Uterus (tissue), 4 donors: ENCODE measurements around the gene INTS11. TPM values are rescaled to one million over a fixed set of nuclear protein-coding genes. Genes with fewer than 3 reads are reported as not detected.

ENCODE experiments used
- DNase-seq, 2 donors: peaks; one replicate each; pipeline ENCODE4 v3.0.0-alpha.2; 2019 to 2020
- H3K27ac ChIP-seq, 2 donors: fragments of 200-600 bp; sonication (generic); 1 replicate in 1 of 2; 2 replicates in 1 of 2; pipeline ENCODE4 v1.5.1; 2016 to 2018
- H3K27me3 ChIP-seq, 2 donors: fragments of 200-600 bp; sonication (generic); one replicate each; pipeline ENCODE4 v1.5.1; 2018 to 2019; ENCODE audit warnings: control low read depth in 1 of 2
- H3K36me3 ChIP-seq, 2 donors: fragments of 200-600 bp; sonication (generic); one replicate each; pipeline ENCODE4 v1.5.1; 2019; ENCODE audit warnings: control low read depth in 1 of 2
- H3K4me1 ChIP-seq, 2 donors: fragments of 200-600 bp; sonication (generic); one replicate each; pipeline ENCODE4 v1.5.1; 2018 to 2019; ENCODE audit warnings: control low read depth in 1 of 2
- H3K4me3 ChIP-seq, 2 donors: fragments of 200-600 bp; sonication (generic); 1 replicate in 1 of 2; 2 replicates in 1 of 2; pipeline ENCODE4 v1.5.1; 2018 to 2019; ENCODE audit warnings: mild to moderate bottlenecking in 1 of 2
- H3K9me3 ChIP-seq, 2 donors: fragments of 200-600 bp; sonication (generic); one replicate each; pipeline ENCODE4 v1.5.1; 2019; ENCODE audit warnings: control low read depth in 1 of 2
- POLR2A ChIP-seq, 2 donors: fragments of 450-650 bp; IDR thresholded peaks; one replicate each; pipeline ENCODE4 v1.6.1; 2016; ENCODE audit warnings: antibody characterized with exemption in 2 of 2, mild to moderate bottlenecking in 1 of 2, moderate library complexity in 1 of 2
- intact Hi-C: fragments of 100-400 bp; cut with DNase I; formaldehyde crosslinking; loops from one replicate; pipeline ENCODE4 v1.15.1; 2023; ENCODE audit warnings: low total_unique reads
- total RNA-seq, 4 donors: library from RNA; depleted of rRNA in 3 of 4; stranded (reverse); fragments of >200 nt in 3 of 4; gene quantifications; one replicate each; pipeline versions ENCODE4 v1.1.0 to v1.2.4, GENCODE V29; 2014 to 2023
- TF ChIP-seq, protein P1 (sequence below), 4 experiments: fragments of 200-600 bp in 2 of 4; fragments of 450-650 bp in 2 of 4; sonication (generic) in 2 of 4; IDR thresholded peaks; one replicate each; pipeline ENCODE4 v1.5.1; 2016 to 2019; ENCODE audit warnings: antibody characterized with exemption in 4 of 4, mild to moderate bottlenecking in 2 of 4, moderate library complexity in 1 of 4
- donor health status: DM: yes; HTN: yes; CAD: no.

The INTS11 gene
- total RNA-seq, 4 donors from 2014 or later, result 45.6 to 277 (median 130) TPM

DNA sequence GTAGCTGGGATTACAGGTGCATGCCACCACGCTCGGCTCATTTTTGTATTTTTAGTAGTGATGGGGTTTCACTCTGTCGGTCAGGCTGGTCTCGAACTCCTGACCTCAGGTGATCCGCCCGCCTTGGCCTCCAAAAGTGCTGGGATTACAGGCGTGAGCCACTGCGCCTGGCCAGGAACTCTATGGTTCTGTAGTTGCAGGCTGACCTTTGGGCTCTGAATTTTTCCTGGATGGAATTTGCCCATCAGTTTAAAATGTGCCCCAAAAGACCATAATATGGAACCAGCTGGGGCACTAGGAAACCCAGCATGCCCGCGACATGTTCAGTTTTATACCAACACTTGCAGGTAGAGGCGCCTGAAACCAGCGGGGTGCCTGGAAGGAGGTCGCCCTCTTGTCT lies 45.8 kb downstream of the INTS11 start:
- Histone ChIP-seq H3K4me3 (no peak overlapping the region), H3K9me3 (no peaks in the 10 kb centered on the region), H3K36me3 (no peaks in the 10 kb centered on the region), H3K27ac (no peak overlapping the region), H3K4me1 (peaks cover 0 to 5% of the 10 kb centered on the region in 2 donors), H3K27me3 (no peaks in the 10 kb centered on the region)
- TF ChIP-seq, protein P1, sequence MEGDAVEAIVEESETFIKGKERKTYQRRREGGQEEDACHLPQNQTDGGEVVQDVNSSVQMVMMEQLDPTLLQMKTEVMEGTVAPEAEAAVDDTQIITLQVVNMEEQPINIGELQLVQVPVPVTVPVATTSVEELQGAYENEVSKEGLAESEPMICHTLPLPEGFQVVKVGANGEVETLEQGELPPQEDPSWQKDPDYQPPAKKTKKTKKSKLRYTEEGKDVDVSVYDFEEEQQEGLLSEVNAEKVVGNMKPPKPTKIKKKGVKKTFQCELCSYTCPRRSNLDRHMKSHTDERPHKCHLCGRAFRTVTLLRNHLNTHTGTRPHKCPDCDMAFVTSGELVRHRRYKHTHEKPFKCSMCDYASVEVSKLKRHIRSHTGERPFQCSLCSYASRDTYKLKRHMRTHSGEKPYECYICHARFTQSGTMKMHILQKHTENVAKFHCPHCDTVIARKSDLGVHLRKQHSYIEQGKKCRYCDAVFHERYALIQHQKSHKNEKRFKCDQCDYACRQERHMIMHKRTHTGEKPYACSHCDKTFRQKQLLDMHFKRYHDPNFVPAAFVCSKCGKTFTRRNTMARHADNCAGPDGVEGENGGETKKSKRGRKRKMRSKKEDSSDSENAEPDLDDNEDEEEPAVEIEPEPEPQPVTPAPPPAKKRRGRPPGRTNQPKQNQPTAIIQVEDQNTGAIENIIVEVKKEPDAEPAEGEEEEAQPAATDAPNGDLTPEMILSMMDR (IDR thresholded peaks at IDR 0.05), result no peak
- no peak for TF ChIP-seq POLR2A (IDR thresholded peaks at IDR 0.05)
- intact Hi-C loops, result no loop called here
- no peak for DNase-seq

DNA sequence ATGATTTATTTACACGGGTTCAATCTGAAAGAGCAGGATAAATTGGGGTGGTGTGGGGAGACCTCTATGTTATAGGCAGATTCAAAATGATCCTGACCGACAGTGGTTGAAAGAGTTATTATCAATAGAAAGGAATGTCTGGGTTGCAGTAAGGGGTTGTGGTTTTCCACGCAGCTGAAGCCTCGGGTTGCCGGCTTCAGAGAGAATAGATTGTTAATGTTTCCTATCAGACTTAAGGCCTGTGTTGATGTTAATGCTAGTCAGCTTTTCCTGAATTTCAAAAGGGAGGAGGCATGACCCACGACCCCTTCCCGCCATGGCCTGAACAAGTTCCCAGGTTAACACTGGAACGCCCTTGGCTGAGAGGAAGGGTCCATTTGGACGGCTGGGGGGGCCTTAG lies 48.6 kb downstream of the INTS11 start:
- no peaks in the 10 kb centered on the region for H3K9me3 ChIP-seq
- no peak overlapping the region for H3K4me3 ChIP-seq
- intact Hi-C loops, result no loop called here
- no peak for TF ChIP-seq POLR2A (IDR thresholded peaks at IDR 0.05)
- TF ChIP-seq, protein P1 (IDR thresholded peaks at IDR 0.05), result no peak
- no peak overlapping the region for H3K27ac ChIP-seq
- H3K27me3 ChIP-seq, result no peaks in the 10 kb centered on the region
- H3K36me3 ChIP-seq, result no peaks in the 10 kb centered on the region
- no peak for DNase-seq
- peaks cover 6 to 19% of the 10 kb centered on the region in 2 donors for H3K4me1 ChIP-seq

DNA sequence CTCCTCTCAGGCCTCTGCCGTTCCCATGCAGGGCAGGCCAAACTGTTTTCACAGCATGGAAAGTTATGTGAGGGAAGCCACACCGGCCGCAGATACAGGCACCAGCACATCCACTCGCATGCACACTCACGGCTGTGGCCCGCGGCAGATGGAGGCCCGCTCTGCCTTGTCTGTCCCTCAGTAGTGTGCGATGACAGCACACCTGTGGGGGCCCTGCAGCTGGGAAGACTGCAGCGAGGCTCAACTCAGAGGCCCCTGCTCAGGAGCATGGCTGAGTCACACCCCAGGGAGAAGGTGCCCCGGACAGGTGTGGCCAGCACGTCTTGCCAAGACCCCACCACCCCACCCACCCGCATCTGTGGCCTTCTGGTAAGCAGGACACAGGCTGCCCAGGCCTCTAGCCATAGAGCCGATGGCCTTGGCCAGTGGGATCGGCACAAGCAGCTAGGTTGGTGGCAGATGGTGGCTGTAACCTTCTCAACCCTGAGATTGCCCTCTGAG lies 49.5 kb downstream of the INTS11 start:
- Histone ChIP-seq H3K27me3 (no peaks in the 10 kb centered on the region), H3K4me3 (no peak overlapping the region), H3K4me1 (peaks cover 12 to 22% of the 10 kb centered on the region in 2 donors), H3K27ac (no peak overlapping the region), H3K9me3 (no peaks in the 10 kb centered on the region), H3K36me3 (no peaks in the 10 kb centered on the region)
- intact Hi-C loops, result no loop called here
- DNase-seq, result no peak
- TF ChIP-seq POLR2A (IDR thresholded peaks at IDR 0.05), result no peak

DNA sequence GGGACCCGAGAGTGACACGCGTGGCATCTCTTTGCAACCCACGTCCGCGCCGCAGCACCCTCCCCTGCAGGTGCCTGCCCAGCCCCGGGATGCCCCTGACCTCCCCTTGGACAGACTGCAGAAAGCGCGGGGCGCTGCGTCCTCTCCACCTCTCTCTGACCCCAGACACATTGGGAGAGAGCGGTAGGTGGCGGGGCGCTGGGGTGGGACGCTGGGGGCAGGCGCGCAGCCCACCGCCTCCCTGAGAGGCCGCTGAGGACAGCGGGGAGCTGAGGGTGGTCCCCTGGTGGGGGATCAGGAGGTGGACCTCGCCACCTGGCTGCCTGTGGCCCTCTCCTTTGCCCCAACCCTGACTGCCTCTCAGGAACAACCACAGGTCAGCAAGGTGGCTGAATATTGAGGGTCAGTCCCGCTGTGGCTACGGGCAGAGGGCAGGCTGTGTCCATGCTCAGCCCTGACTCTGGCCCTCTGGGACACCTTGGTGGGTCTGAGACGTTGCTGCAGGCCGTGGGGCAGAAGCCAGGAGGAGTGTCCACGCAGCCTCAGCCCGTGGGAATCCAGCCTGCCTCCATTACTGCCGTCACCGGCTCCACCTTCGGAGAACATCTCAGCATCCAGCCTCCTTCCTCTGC lies 50.0 kb downstream of the INTS11 start:
- Histone ChIP-seq H3K9me3 (no peaks in the 10 kb centered on the region), H3K4me3 (peak overlapping the region; percentile 93 to 94), H3K27me3 (no peaks in the 10 kb centered on the region), H3K4me1 (peaks cover 12 to 22% of the 10 kb centered on the region in 2 donors), H3K27ac (peak overlapping the region; percentile 84 to 92), H3K36me3 (no peaks in the 10 kb centered on the region)
- no peak for DNase-seq
- intact Hi-C loops, result no loop called here
- TF ChIP-seq, protein P1 (IDR thresholded peaks at IDR 0.05), result no peak
- TF ChIP-seq POLR2A (IDR thresholded peaks at IDR 0.05), result no peak

DNA sequence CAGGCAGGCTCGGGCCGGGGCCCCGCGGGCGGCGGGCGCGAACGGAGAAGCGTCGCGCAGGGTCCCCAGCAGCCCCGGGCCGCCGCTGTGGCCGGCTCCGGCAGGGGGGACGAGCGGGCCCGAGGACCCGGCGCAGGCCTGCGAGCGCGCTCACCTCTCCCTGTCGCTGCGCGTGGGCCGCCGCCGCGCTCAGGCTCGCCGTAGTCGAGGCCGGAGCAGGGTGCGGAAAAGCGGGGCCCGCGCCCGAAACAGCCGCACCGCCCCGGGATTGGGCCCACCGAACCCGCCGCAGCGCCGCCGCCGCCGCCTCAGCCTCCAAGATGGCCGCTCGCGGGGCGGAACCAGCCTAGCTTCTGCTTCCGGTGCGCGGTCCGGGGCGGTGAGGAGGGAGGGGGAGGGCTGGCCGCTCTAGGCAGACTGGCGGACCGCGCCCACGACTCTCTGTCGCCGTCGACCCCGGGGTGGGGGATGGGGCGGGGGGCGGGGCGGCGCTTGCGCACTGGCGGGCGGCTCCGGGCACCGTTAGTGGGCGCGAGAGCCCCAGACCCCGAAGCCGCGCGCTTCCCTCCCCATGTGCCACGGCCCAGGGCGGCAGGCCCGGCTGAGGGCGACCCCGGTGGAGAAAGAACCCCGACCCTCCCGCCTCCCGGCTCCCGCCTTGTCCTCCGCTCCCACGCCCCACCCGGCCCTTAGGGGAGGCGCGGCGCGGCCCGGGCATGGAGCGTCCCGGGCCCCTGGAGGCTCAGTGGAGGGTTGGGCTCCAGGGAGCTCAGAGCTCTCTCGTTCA lies 50.8 kb downstream of the INTS11 start, which contains the start of gene UBE2J2:
Gene UBE2J2, minus strand, starts transcription at position 343 of the 787 bp plus-strand sequence. CDS start 5,862 bp downstream, outside the sequence.
- Histone ChIP-seq H3K9me3 (no peaks in the 10 kb centered on the region), H3K4me1 (peaks cover 12 to 22% of the 10 kb centered on the region in 2 donors), H3K27me3 (no peaks in the 10 kb centered on the region), H3K27ac (peak within 1 kb of the TSS; percentile 84 to 92), H3K4me3 (peak within 1 kb of the TSS; percentile 93 to 94), H3K36me3 (no peaks in the 10 kb centered on the region)
- intact Hi-C loops, result no loop called here
- peak; percentile 91 to 95 for DNase-seq
- peak in 1 of 2 donors; percentile 78 for TF ChIP-seq POLR2A (IDR thresholded peaks at IDR 0.05)
- TF ChIP-seq, protein P1 (IDR thresholded peaks at IDR 0.05), result peak in 3 of 4 experiments; percentile 8 to 28 (median 20)
